Measurements from ENCODE around the gene MINDY3.
"Not testable (repeated sequence)": the region's sequence is repeated elsewhere in the genome, so short reads cannot be mapped to it uniquely, and the experiment has no call there.

The MINDY3 gene

DNA sequence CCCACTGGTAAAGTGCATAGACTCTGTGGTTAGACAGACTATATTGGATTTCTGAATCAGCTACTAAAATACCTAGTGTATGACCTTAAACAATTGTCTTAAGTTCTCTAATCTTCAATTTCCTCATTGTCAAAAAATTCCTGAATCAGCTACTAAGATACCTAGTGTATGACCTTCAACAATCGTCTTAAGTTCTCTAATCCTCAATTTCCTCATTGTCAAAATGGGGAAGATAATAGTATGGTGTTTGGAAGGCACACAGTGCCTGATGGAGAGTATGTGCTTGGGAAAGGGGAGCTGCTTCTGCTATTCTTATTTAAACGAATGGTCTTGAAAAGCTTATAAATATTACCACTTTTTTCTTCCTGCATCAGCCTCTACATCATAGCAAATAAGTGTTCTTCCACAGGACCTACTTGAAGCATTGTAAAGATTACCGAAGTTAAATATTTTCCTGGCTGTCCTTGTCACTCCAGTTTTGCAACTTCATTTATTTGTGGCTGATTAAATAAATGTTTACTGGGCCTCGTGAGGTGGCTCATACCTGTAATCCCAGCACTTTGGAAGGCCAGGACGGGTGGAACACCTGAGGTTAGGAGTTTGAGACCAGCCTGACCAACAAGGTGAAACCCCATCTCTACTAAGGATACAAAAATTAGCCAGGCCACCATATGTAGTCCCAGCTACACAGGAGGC, 76.2 kb downstream of the MINDY3 start:
- peaks cover 59 to 95% (median 79%) of the 10 kb centered on the region in 11 experiments for H3K36me3 ChIP-seq
- H3K27ac ChIP-seq: no peak overlapping the region

DNA sequence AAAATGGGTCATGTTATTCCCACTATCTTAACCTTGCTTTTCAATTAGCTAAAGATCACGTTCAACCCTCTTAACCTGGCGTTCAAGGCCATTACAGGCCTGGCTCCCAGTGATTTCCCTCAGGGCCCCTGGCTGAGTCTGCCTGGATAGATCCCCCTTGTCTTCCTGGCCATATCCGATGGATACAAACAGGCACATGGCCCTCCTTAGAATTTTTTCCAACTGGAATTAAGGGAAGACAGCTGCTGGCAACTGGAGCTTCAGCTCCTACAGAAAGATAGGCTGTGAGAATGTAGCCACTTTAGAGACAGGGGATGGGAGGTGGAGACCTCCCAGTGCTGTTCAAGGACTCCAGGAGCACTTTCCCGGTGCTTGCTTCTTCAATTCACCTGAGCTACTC, 77.5 kb downstream of the MINDY3 start:
- no peak overlapping the region for H3K27ac ChIP-seq
- H3K9me3 ChIP-seq (replicated peaks in 1 of 11): peaks cover 2 to 7% (median 3%) of the 10 kb centered on the region in 11 experiments; a peak in 16 of 22 replicates
- TF ChIP-seq Cebpa-rat (IDR thresholded peaks at IDR 0.05): no peak
- no peak overlapping the region for H3K9ac ChIP-seq
- no peak overlapping the region for H3K4me2 ChIP-seq
- no peak overlapping the region for H3K4me3 ChIP-seq
- no peaks in the 10 kb centered on the region for H3K27me3 ChIP-seq
- H3K36me3 ChIP-seq: peaks cover 72 to 100% (median 87%) of the 10 kb centered on the region in 11 experiments
- H3K4me1 ChIP-seq: peaks cover 0 to 15% (median 6%) of the 10 kb centered on the region in 10 experiments; a peak in 16 of 20 replicates
- no peaks in the 10 kb centered on the region for H4K20me1 ChIP-seq

More for the DNA sequence above, 76.2 kb downstream of the MINDY3 start:
- Histone ChIP-seq H3K27me3 (no peaks in the 10 kb centered on the region), H3K9ac (no peak overlapping the region), H3K9me3 (replicated peaks in 1 of 11) (no peaks in the 10 kb centered on the region), H3K4me3 (no peak overlapping the region), H3K4me1 (peaks cover 9 to 28% (median 18%) of the 10 kb centered on the region in 10 experiments; a peak in 19 of 20 replicates), H4K20me1 (no peaks in the 10 kb centered on the region), H3K4me2 (peak overlapping the region in 2 of 11 experiments; percentile 44 to 47; a peak in 3 of 22 replicates)
- no peak for TF ChIP-seq Cebpa-rat (IDR thresholded peaks at IDR 0.05)

DNA sequence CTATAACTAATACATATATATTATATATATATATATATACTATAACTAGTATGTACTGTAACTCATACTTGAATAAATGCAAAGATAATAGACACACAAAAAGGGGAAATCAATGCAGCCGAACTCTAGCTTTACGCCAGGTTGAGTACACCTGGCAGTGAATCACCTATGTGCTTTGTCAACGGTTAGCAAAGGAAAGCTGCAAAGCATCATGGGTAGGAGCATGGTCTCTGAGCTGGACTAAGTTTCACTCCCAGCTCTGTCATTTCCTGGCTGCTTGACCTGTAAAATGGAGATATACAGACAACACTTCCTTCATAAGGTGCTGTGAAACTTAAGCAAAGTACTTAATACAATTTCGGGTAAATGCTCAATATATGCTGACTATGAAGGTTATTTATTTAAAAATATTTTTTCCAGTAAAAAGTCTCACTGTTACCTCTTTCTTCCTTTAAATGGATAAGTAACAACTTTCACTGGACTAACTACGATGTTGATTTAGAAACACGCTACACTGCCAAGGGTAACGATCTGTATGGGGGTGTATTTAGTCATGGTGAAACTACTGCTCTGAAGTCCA, 78.8 kb downstream of the MINDY3 start:
- H3K27ac ChIP-seq: no peak overlapping the region
- no peaks in the 10 kb centered on the region for H4K20me1 ChIP-seq
- TF ChIP-seq Cebpa-rat (IDR thresholded peaks at IDR 0.05): no peak
- H3K4me2 ChIP-seq: no peak overlapping the region
- H3K9ac ChIP-seq: no peak overlapping the region
- H3K4me3 ChIP-seq: no peak overlapping the region
- no peaks in the 10 kb centered on the region for H3K27me3 ChIP-seq
- peaks cover 12 to 21% (median 15%) of the 10 kb centered on the region in 11 experiments for H3K9me3 ChIP-seq (replicated peaks in 1 of 11)
- peaks cover 0 to 14% (median 0%) of the 10 kb centered on the region in 10 experiments; a peak in 4 of 20 replicates for H3K4me1 ChIP-seq
- peaks cover 71 to 100% (median 86%) of the 10 kb centered on the region in 11 experiments for H3K36me3 ChIP-seq

DNA sequence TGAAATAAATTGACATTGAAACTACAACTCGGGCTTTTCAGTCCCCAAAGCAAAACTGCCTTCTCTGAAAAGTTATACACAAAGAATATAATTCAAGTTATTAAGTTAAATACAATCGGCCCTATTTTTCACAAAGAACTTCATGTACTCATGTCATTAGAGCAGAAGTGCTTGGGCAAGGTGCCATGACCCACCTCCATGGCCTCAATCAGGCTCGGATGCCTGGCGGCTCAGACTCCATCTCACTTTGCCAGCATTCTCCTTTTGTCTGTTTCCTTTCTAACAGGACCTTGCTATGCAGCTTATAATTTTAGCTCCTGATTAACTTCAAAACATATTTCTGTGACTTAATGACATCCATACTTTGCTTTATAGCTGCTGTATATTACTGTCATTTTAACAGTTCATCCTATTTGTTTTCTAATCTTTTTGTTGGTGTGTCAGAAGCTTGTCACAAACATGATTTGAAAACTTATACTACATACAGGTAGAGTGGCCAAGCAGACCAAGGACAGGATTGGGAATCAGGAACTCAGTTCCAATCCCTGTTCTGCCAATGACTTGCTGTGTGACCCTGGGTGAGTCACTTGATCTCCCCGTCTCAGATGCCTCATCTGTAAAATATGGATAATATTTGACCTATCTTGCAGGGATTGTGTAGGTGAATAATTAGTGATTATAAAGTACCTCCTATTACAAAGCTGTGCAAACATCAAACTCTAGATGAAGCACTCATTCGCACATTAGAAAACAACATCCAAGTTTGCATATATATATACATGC, 79.8 kb downstream of the MINDY3 start:
- H3K9ac ChIP-seq: no peak overlapping the region
- H3K4me1 ChIP-seq: peaks cover 0 to 14% (median 0%) of the 10 kb centered on the region in 10 experiments; a peak in 4 of 20 replicates
- no peak overlapping the region for H3K27ac ChIP-seq
- no peak for TF ChIP-seq Cebpa-rat (IDR thresholded peaks at IDR 0.05)
- no peaks in the 10 kb centered on the region for H4K20me1 ChIP-seq
- H3K4me2 ChIP-seq: no peak overlapping the region
- peaks cover 14 to 30% (median 24%) of the 10 kb centered on the region in 11 experiments for H3K9me3 ChIP-seq (replicated peaks in 1 of 11)
- H3K27me3 ChIP-seq: no peaks in the 10 kb centered on the region
- H3K4me3 ChIP-seq: no peak overlapping the region
- peaks cover 70 to 100% (median 87%) of the 10 kb centered on the region in 11 experiments for H3K36me3 ChIP-seq

DNA sequence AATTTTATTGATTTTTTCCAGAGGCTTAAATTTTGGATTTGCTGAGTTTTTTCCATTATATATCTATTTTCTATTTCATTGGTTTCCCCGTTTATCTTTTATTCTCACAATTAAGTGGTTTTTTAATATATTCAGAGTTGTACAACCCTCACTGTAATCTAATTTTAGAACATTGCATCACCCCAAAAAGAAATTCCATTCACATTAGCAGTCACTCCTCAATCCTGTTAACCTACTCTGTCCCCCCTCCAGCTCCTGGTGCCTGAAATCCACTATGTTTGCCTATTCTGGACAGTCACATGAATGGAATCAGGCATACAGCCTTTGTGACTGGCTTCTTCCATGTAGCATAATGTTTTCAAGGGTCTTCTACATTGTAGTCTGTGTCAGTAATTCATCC, 84.8 kb downstream of the MINDY3 start:
- no peak overlapping the region for H3K4me2 ChIP-seq
- no peak overlapping the region for H3K27ac ChIP-seq

DNA sequence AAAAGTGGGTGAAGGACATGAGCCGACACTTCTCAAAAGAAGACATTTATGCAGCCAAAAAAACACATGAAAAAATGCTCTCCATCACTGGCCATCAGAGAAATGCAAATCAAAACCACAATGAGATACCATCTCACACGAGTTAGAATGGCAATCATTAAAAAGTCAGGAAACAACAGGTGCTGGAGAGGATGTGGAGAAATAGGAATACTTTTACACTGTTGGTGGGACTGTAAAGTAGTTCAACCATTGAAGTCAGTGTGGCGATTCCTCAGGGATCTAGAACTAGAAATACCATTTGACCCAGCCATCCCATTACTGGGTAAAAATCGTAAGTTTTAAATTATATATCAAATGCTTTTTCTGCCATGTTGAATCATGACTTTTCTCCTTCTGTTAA, 85.8 kb downstream of the MINDY3 start:
- not testable (repeated sequence) for H3K9ac ChIP-seq, H4K20me1 ChIP-seq, H3K27me3 ChIP-seq, H3K27ac ChIP-seq, H3K4me2 ChIP-seq, H3K4me3 ChIP-seq, H3K4me1 ChIP-seq
- peaks cover 30 to 52% (median 42%) of the 10 kb centered on the region in 11 experiments for H3K36me3 ChIP-seq
- peaks cover 17 to 43% (median 34%) of the 10 kb centered on the region in 11 experiments for H3K9me3 ChIP-seq (replicated peaks in 1 of 11)

More for the DNA sequence above, 84.8 kb downstream of the MINDY3 start:
- no peaks in the 10 kb centered on the region for H4K20me1 ChIP-seq
- no peak overlapping the region for H3K9ac ChIP-seq
- H3K9me3 ChIP-seq (replicated peaks in 1 of 11): peaks cover 17 to 43% (median 34%) of the 10 kb centered on the region in 11 experiments
- H3K36me3 ChIP-seq: peaks cover 36 to 61% (median 50%) of the 10 kb centered on the region in 11 experiments
- no peak overlapping the region for H3K4me3 ChIP-seq
- TF ChIP-seq Cebpa-rat (IDR thresholded peaks at IDR 0.05): no peak
- no peaks in the 10 kb centered on the region for H3K27me3 ChIP-seq
- H3K4me1 ChIP-seq: no peaks in the 10 kb centered on the region

DNA sequence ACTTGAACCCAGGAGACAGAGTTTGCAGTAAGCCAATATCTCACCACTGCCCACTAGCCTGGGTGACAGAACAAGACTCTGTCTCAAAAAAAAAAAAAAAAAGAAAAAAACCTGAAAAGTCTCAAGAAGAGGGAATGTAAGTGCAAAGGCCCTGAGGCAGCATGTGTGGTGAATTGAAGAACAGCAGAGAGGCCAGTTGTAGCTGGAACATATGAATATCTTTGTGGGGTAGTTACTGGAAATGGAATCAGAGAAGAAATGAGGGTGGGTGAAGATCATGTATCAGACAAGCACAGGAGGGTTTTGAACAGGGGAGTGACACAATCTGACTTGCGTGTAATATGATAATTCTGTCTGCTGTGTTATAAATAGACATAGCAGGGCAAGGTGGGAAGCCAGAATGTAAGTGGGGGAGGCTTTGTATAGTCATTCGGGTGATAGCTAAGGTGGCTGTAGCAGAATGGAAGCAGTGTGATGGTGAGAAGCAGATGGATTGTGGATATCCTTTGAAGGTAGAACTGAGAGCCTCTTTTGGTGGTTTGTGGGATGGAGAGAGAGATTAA, 95.3 kb downstream of the MINDY3 start:
- Histone ChIP-seq H3K27ac (no peak overlapping the region), H3K4me3 (no peak overlapping the region), H3K27me3 (no peaks in the 10 kb centered on the region), H3K9ac (no peak overlapping the region), H3K4me2 (no peak overlapping the region), H3K36me3 (peaks cover 0 to 6% (median 0%) of the 10 kb centered on the region in 11 experiments; a peak in 2 of 22 replicates), H3K4me1 (peaks cover 0 to 10% (median 0%) of the 10 kb centered on the region in 10 experiments; a peak in 5 of 20 replicates), H4K20me1 (no peaks in the 10 kb centered on the region), H3K9me3 (replicated peaks in 1 of 11) (peaks cover 0 to 19% (median 14%) of the 10 kb centered on the region in 11 experiments; a peak in 10 of 22 replicates)
- TF ChIP-seq Cebpa-rat (IDR thresholded peaks at IDR 0.05): no peak

DNA sequence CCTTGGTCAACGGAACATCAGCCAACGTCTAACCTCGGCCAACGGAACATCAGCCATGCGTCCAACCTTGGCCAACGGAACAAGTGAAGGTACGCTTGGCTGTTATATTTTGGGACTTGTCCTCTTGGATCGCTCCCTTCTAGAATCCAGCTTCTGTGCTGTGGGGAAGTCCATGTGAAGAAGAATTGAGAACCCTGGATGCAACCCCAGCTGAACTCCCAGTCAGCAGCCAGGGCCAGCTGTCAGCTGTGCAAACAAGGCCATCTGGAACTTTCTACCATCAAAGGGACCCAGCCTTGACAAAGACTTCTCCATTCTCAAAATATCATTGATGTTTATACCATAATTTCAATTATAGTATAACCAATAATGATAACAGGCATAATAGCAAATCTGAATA, 97.3 kb downstream of the MINDY3 start:
- peak overlapping the region in 5 of 11 experiments; percentile 2 to 31 (median 23); a peak in 5 of 22 replicates for H3K4me2 ChIP-seq
- no peak overlapping the region for H3K4me3 ChIP-seq
- H3K27me3 ChIP-seq: no peaks in the 10 kb centered on the region
- H4K20me1 ChIP-seq: no peaks in the 10 kb centered on the region
- no peaks in the 10 kb centered on the region for H3K36me3 ChIP-seq
- no peak for TF ChIP-seq Cebpa-rat (IDR thresholded peaks at IDR 0.05)
- H3K4me1 ChIP-seq: peaks cover 0 to 9% (median 0%) of the 10 kb centered on the region in 10 experiments; a peak in 5 of 20 replicates
- H3K9ac ChIP-seq: no peak overlapping the region
- H3K9me3 ChIP-seq (replicated peaks in 1 of 11): peaks cover 0 to 19% (median 14%) of the 10 kb centered on the region in 11 experiments; a peak in 10 of 22 replicates
- no peak overlapping the region for H3K27ac ChIP-seq

DNA sequence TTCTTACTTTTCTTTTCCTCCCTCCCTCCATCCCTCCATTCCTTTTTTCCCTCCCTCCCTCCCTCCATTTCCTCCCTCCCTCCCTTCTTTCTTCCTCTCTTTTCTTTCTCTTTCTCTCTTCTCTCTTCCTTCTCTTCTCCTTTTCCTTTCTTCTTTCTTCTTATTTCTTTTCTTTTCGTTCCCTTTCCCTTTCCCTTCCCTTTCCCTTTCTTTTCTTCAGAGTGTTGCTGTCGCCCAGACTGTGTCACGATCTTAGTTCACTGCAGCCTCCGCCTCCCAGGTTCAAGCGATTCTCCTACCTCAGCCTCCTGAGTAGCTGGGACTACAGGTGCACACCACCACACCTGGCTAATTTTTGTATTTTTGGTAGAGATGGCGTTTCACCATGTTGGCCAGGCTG, 98.1 kb downstream of the MINDY3 start:
- H3K9me3 ChIP-seq (replicated peaks in 1 of 11): peaks cover 0 to 19% (median 14%) of the 10 kb centered on the region in 11 experiments; a peak in 10 of 22 replicates
- H3K4me1 ChIP-seq, H3K27me3 ChIP-seq, H3K27ac ChIP-seq, H3K4me3 ChIP-seq, H4K20me1 ChIP-seq, H3K4me2 ChIP-seq, H3K9ac ChIP-seq, H3K36me3 ChIP-seq: not testable (repeated sequence)

DNA sequence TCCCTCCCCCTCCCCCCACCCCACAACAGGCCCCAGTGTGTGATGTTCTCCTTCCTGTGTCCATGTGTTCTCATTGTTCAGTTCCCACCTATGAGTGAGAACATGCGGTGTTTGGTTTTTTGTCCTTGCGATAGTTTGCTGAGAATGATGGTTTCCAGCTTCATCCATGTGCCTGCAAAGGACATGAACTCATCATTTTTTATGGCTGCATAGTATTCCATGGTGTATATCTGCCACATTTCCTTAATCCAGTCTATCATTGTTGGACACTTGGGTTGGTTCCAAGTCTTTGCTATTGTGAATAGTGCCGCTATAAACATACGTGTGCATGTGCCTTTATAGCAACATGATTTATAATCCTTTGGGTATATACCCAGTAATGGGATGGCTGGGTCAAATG, 99.1 kb downstream of the MINDY3 start:
- H3K4me3 ChIP-seq, H4K20me1 ChIP-seq, H3K4me1 ChIP-seq, H3K4me2 ChIP-seq, H3K36me3 ChIP-seq, H3K27ac ChIP-seq, H3K9ac ChIP-seq, H3K27me3 ChIP-seq: not testable (repeated sequence)
- peaks cover 0 to 17% (median 10%) of the 10 kb centered on the region in 11 experiments; a peak in 10 of 22 replicates for H3K9me3 ChIP-seq (replicated peaks in 1 of 11)

Data from BLaER1 treated with 17β-estradiol and CSF1 and Interleukin-3, amounts not matched to agents 10 nM and 100 nM (cell line).